Stimulated activated CD4-positive, alpha-beta T cell treated with anti-CD3 and anti-CD28 coated beads, Interleukin-12 subunit alpha, Interleukin-12 subunit beta, amount 100 ng/mL, for 48 hours (primary cell): ENCODE data around the gene PSME1.

ENCODE experiments used
- DNase-seq, 3 donors: peaks; one replicate each; pipeline ENCODE4 v3.0.0-alpha.2; 2020; ENCODE audit warnings: low read depth in 2 of 3, low spot score in 1 of 3

The PSME1 gene

GRCh38 chr14:24167469-24168114 lies 31.6 kb downstream of the PSME1 start:
- DNase-seq, result no peak

GRCh38 chr14:24171422-24172260 lies 35.6 kb downstream of the PSME1 start, which contains the start of gene REC8:
REC8 (plus strand) TSS chr14:24172080; CDS start chr14:24172553, 473 bp downstream.
- peak; percentile 33 to 60 (median 48) for DNase-seq

- no peak for DNase-seq
Measured at GRCh38 chr14:24172261-24172860, 36.4 kb downstream of the PSME1 start.

- DNase-seq, result no peak
Measured at GRCh38 chr14:24172871-24173281, 36.9 kb downstream of the PSME1 start.

- DNase-seq, result no peak
Measured at GRCh38 chr14:24176599-24176998, 40.6 kb downstream of the PSME1 start.

GRCh38 chr14:24177041-24177825 lies 41.2 kb downstream of the PSME1 start:
- DNase-seq, result no peak

GRCh38 chr14:24177891-24178290 lies 41.9 kb downstream of the PSME1 start:
- no peak for DNase-seq

GRCh38 chr14:24178399-24179178 lies 42.6 kb downstream of the PSME1 start:
- DNase-seq, result no peak

- DNase-seq, result no peak
Measured at GRCh38 chr14:24179294-24179960, 43.4 kb downstream of the PSME1 start.

GRCh38 chr14:24179961-24180796 lies 44.2 kb downstream of the PSME1 start:
- no peak for DNase-seq

GRCh38 chr14:24181371-24182077 lies 45.5 kb downstream of the PSME1 start:
- DNase-seq, result no peak

- no peak for DNase-seq
Measured at GRCh38 chr14:24182110-24182882, 46.3 kb downstream of the PSME1 start.

GRCh38 chr14:24183014-24183481 lies 47.1 kb downstream of the PSME1 start:
- DNase-seq, result no peak

GRCh38 chr14:24184104-24184970 lies 48.3 kb downstream of the PSME1 start:
- DNase-seq, result no peak

- no peak for DNase-seq
Measured at GRCh38 chr14:24185026-24185425, 49.0 kb downstream of the PSME1 start.

- DNase-seq, result no peak
Measured at GRCh38 chr14:24185741-24186140, 49.7 kb downstream of the PSME1 start.
